ENCODE results near the gene SUSD2. TPM values are rescaled to one million over a fixed set of nuclear protein-coding genes. Genes with fewer than 3 reads are reported as not detected.
A peak's percentile ranks its signal among the peaks of the same experiment; 100 is the strongest.

The SUSD2 gene
- polyA plus RNA-seq, 2 of the 4 experiments (the other 2 are of a cell fraction): 12.7 to 51.9 TPM

GRCh38 chr22:24153959-24154358 is 27.3 kb upstream of the SUSD2 start:
- peaks cover 14% of the 10 kb centered on the region for H3K4me1 ChIP-seq
- H3K4me3 ChIP-seq: no peak overlapping the region
- ChIA-PET POLR2A (no interaction called here), CTCF (interaction anchor here (0.6 to 6.8 kb wide), 10 partner anchors 13 to 143 kb away, joined by 3 to 75 read pairs (median 6); partner anchors contain the start of gene CABIN1)
- H3K4me2 ChIP-seq: no peak overlapping the region
- FAIRE-seq: no peak
- no peaks in the 10 kb centered on the region for H3K9me3 ChIP-seq
- 91% methylated on average over 4 of the region's 7 CpGs for WGBS (ENCODE audit: missing lambda C conversion rate)
- DNase-seq (ENCODE audit: low read depth in 1 of 2, low spot score in 1 of 2): no peak
- no peak overlapping the region for H3K27ac ChIP-seq
- TF ChIP-seq PHF8 (IDR thresholded peaks at IDR 0.05; ENCODE audit: borderline replicate concordance, low read depth) (no peak), MYC (IDR thresholded peaks at IDR 0.05; ENCODE audit: borderline replicate concordance, low read length) (no peak)
- no peak for ATAC-seq

DNA sequence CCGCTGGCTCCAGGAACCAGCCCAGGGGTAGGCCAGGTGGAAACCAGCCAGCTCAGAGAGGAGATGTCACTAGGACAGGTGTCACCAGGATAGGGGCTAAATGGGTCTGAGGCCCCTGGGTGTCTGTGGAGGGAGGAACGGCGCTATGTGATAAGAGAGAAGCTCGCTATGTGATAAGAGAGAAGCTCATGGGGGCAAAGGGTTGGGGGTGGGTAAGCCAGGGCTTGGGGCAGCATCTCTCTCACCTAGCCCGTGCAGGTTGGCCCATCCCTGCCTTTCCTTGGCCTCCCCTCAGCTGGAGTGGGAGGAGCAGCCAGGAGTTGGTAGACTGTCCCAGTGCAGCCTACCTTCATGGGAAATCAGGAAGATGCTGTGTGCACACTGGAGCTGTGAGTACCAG is 26.5 kb upstream of the SUSD2 start:
- DNase-seq (ENCODE audit: low read depth in 1 of 2, low spot score in 1 of 2) (no peak), FAIRE-seq (no peak), ATAC-seq (no peak)
- H3K4me2 ChIP-seq: no peak overlapping the region
- no peaks in the 10 kb centered on the region for H3K9me3 ChIP-seq
- H3K4me3 ChIP-seq: no peak overlapping the region
- H3K27ac ChIP-seq: peak overlapping the region in 1 of 2 experiments; percentile 96; a peak in 2 of 6 replicates
- peaks cover 14% of the 10 kb centered on the region for H3K4me1 ChIP-seq
- 96% methylated on average over 5 of the region's 5 CpGs for WGBS (ENCODE audit: missing lambda C conversion rate)
- TF ChIP-seq, protein P1, sequence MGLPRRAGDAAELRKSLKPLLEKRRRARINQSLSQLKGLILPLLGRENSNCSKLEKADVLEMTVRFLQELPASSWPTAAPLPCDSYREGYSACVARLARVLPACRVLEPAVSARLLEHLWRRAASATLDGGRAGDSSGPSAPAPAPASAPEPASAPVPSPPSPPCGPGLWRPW (IDR thresholded peaks at IDR 0.05): no peak
- TF ChIP-seq HOXB13 (CRISPR knock-in tag; IDR thresholded peaks at IDR 0.05; ENCODE audit: low read depth): no peak
- no peak for TF ChIP-seq ZNF302 (CRISPR knock-in tag; IDR thresholded peaks at IDR 0.05)
- TF ChIP-seq CBX8 (IDR thresholded peaks at IDR 0.05): no peak
- TF ChIP-seq ATOH8 (CRISPR knock-in tag; IDR thresholded peaks at IDR 0.05; ENCODE audit: low read depth): no peak
- no peak for TF ChIP-seq EHF (CRISPR knock-in tag; IDR thresholded peaks at IDR 0.05)
- TF ChIP-seq REST (IDR thresholded peaks at IDR 0.05): no peak
- TF ChIP-seq PHF8 (IDR thresholded peaks at IDR 0.05; ENCODE audit: borderline replicate concordance, low read depth): no peak
- TF ChIP-seq MAFK (IDR thresholded peaks at IDR 0.05; ENCODE audit: partially characterized antibody): no peak
- no peak for TF ChIP-seq BHLHE40 (IDR thresholded peaks at IDR 0.05; ENCODE audit: low read depth, low read length)
- no peak for TF ChIP-seq SREBF2 (IDR thresholded peaks at IDR 0.05)
- TF ChIP-seq, protein P2, sequence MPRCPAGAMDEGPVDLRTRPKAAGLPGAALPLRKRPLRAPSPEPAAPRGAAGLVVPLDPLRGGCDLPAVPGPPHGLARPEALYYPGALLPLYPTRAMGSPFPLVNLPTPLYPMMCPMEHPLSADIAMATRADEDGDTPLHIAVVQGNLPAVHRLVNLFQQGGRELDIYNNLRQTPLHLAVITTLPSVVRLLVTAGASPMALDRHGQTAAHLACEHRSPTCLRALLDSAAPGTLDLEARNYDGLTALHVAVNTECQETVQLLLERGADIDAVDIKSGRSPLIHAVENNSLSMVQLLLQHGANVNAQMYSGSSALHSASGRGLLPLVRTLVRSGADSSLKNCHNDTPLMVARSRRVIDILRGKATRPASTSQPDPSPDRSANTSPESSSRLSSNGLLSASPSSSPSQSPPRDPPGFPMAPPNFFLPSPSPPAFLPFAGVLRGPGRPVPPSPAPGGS (IDR thresholded peaks at IDR 0.05): no peak
- TF ChIP-seq NR3C1 (IDR thresholded peaks at IDR 0.05): no peak
- TF ChIP-seq CHD4 (IDR thresholded peaks at IDR 0.05; ENCODE audit: borderline replicate concordance): no peak
- TF ChIP-seq TFCP2L1 (CRISPR knock-in tag; IDR thresholded peaks at IDR 0.05): no peak
- no peak for TF ChIP-seq CBX2 (IDR thresholded peaks at IDR 0.05; ENCODE audit: borderline replicate concordance, low read depth)
- TF ChIP-seq NFE2L2 (conservative IDR thresholded peaks at IDR 0.05; ENCODE audit: low read length): no peak
- POLR2A ChIA-PET: interaction anchor here (1.6 kb wide), 1 partner anchor 144 kb away, joined by 4 read pairs; the partner anchor contains the start of gene CABIN1
- CTCF ChIA-PET: interaction anchor here (0.7 to 6.8 kb wide), 23 partner anchors 8 to 144 kb away, joined by 3 to 75 read pairs (median 6); partner anchors contain the start of genes CABIN1 and SUSD2

Measured in A549 (cell line).